HCT116 (cell line): Measurements from ENCODE around the gene ZNF780A. TPM values are rescaled to one million over a fixed set of nuclear protein-coding genes. Genes with fewer than 3 reads are reported as not detected.

Source experiments
- ATAC-seq: fragments of 200-7000 bp; cut with Tn5 transposase; 2 replicates; pipeline ENCODE4 v1.9.1; 2020; ENCODE audit warnings: mild to moderate bottlenecking, moderate library complexity
- BruUV-seq: library from RNA; stranded (reverse); fragments of 400-500 nt; replicated peaks from 2 replicates; lab custom pipeline; 2021; lab: Mats Ljungman, UMichigan
- CTCF ChIA-PET: fragments of 300-600 bp; sonication (Branson Sonifier 250); formaldehyde crosslinking; loops from one replicate; lab custom pipeline; 2021; ENCODE audit warnings: antibody characterized with exemption; lab: Charles Lee
- POLR2A ChIA-PET: fragments of 300-600, 350-600 bp; sonication (Branson Sonifier 250); formaldehyde crosslinking; loops from one replicate; lab custom pipeline; 2021; ENCODE audit warnings: antibody characterized with exemption; lab: Charles Lee
- RAD21 ChIA-PET, 2 experiments: fragments of 300-600 bp; sonication (Branson Sonifier 250); formaldehyde crosslinking; loops; one replicate each; lab custom pipeline; 2023; ENCODE audit warnings: low total read pairs in 2 of 2; ENCODE audit not compliant: uncharacterized antibody in 2 of 2, unreplicated experiment in 2 of 2, low non-redundant PET in 1 of 2; lab: Charles Lee
- DNase-seq: peaks from one replicate; pipeline ENCODE4 v3.0.0-alpha.2; 2010; ENCODE audit warnings: low read depth, low spot score
- H2AFZ ChIP-seq: fragments of 200-600 bp; shearing (Covaris generic), sonication (generic); 2 replicates; pipeline ENCODE4 v1.6.1; 2017; ENCODE audit warnings: low read depth, mixed run types, mixed read lengths, antibody characterized with exemption, low read length; ENCODE audit not compliant: poor library complexity, severe bottlenecking
- H3K27ac ChIP-seq: 2 replicates; pipeline ENCODE4 v1.5.1; 2012; ENCODE audit warnings: low read depth, low read length
- H3K27me3 ChIP-seq: fragments of 200-600 bp; sonication (generic); 2 replicates; pipeline ENCODE4 v1.6.1; 2016; ENCODE audit warnings: mixed run types, low read length, mixed read lengths; ENCODE audit not compliant: insufficient read depth
- H3K36me3 ChIP-seq, 2 experiments: fragments of 200-500 bp in 1 of 2; fragments of 200-600 bp in 1 of 2; sonication (Bioruptor generic) in 1 of 2; sonication (generic) in 1 of 2; 2 replicates each; pipeline versions ENCODE4 v1.5.1 to v1.6.1; 2014 to 2016; ENCODE audit warnings: low read length in 2 of 2, inconsistent platforms in 1 of 2, mixed read lengths in 1 of 2, mixed run types in 1 of 2; ENCODE audit not compliant: insufficient read depth in 2 of 2, control insufficient read depth in 1 of 2
- H3K4me1 ChIP-seq, 2 experiments: fragments of 200-600 bp in 1 of 2; sonication (generic) in 1 of 2; 2 replicates each; pipeline versions ENCODE4 v1.5.1 to v1.6.1; 2012 to 2017; ENCODE audit warnings: low read length in 2 of 2, inconsistent platforms in 1 of 2, mild to moderate bottlenecking in 1 of 2, mixed read lengths in 1 of 2, mixed run types in 1 of 2, moderate library complexity in 1 of 2; ENCODE audit not compliant: insufficient read depth in 2 of 2, control insufficient read depth in 1 of 2
- H3K4me2 ChIP-seq: fragments of 200-600 bp; sonication (generic); 2 replicates; pipeline ENCODE4 v1.6.1; 2017; ENCODE audit warnings: mixed run types, low read length, mixed read lengths
- H3K4me3 ChIP-seq, 2 experiments: fragments of 200-600 bp in 1 of 2; sonication (generic) in 1 of 2; replicated peaks in 1 of 2; 2 replicates each; pipeline ENCODE4 v1.5.1; 2011 to 2016; ENCODE audit warnings: low read length in 2 of 2, control low read depth in 1 of 2, low read depth in 1 of 2, mild to moderate bottlenecking in 1 of 2, mixed read lengths in 1 of 2, mixed run types in 1 of 2
- H3K79me2 ChIP-seq: fragments of 200-600 bp; sonication (generic); 2 replicates; pipeline ENCODE4 v1.6.1; 2017; ENCODE audit warnings: mild to moderate bottlenecking, mixed run types, low read length, moderate library complexity, mixed read lengths; ENCODE audit not compliant: insufficient read depth
- H3K9ac ChIP-seq: fragments of 200-600 bp; sonication (generic); 2 replicates; pipeline ENCODE4 v1.6.1; 2016; ENCODE audit warnings: low read length, mixed read lengths
- H3K9me2 ChIP-seq: fragments of 200-600 bp; sonication (generic), shearing (Covaris generic); 2 replicates; pipeline ENCODE4 v1.6.1; 2017; ENCODE audit warnings: mixed run types, mild to moderate bottlenecking, moderate library complexity; ENCODE audit not compliant: insufficient read depth
- H3K9me3 ChIP-seq, 2 experiments: fragments of 200-500 bp in 1 of 2; fragments of 200-600 bp in 1 of 2; sonication (Bioruptor generic) in 1 of 2; sonication (generic) in 1 of 2; 2 replicates each; pipeline ENCODE4 v1.6.1; 2014 to 2017; ENCODE audit warnings: low read length in 2 of 2, mixed read lengths in 2 of 2, inconsistent platforms in 1 of 2, low read depth in 1 of 2, mild to moderate bottlenecking in 1 of 2, mixed run types in 1 of 2, moderate library complexity in 1 of 2; ENCODE audit not compliant: control insufficient read depth in 1 of 2, insufficient read depth in 1 of 2
- H4K20me1 ChIP-seq: fragments of 200-600 bp; sonication (generic), shearing (Covaris generic); 2 replicates; pipeline ENCODE4 v1.6.1; 2017; ENCODE audit warnings: mixed run types, mild to moderate bottlenecking, moderate library complexity; ENCODE audit not compliant: insufficient read depth
- ATF3 ChIP-seq: IDR thresholded peaks from 2 replicates; pipeline ENCODE4 v1.6.1; 2012
- CTCF ChIP-seq, 3 experiments: fragments of 200-600 bp in 1 of 3; sonication (generic) in 1 of 3; IDR thresholded peaks in 2 of 3; conservative IDR thresholded peaks in 1 of 3; 2 replicates each; pipeline ENCODE4 v1.5.1; 2012 to 2017; ENCODE audit warnings: low read depth in 2 of 3, low read length in 2 of 3, antibody characterized with exemption in 1 of 3, borderline replicate concordance in 1 of 3, control low read depth in 1 of 3, mild to moderate bottlenecking in 1 of 3, mixed read lengths in 1 of 3, mixed run types in 1 of 3, moderate library complexity in 1 of 3; ENCODE audit not compliant: insufficient read depth in 1 of 3
- EGR1 ChIP-seq: IDR thresholded peaks from 2 replicates; pipeline ENCODE4 v1.6.1; 2012; ENCODE audit warnings: low read depth
- EZH2 ChIP-seq: fragments of 200-600 bp; sonication (generic); IDR thresholded peaks from 2 replicates; pipeline ENCODE4 v1.6.1; 2017; ENCODE audit warnings: antibody characterized with exemption, mixed run types
- EZH2phosphoT487 ChIP-seq: fragments of 200-600 bp; IDR thresholded peaks from 2 replicates; pipeline ENCODE4 v1.6.1; 2018; ENCODE audit warnings: antibody characterized with exemption, borderline replicate concordance
- JUND ChIP-seq: IDR thresholded peaks from 2 replicates; pipeline ENCODE4 v1.6.1; 2012
- RAD21 ChIP-seq: IDR thresholded peaks from 2 replicates; pipeline ENCODE4 v1.6.1; 2012; ENCODE audit warnings: low read depth, mild to moderate bottlenecking
- SIN3A ChIP-seq: IDR thresholded peaks from 2 replicates; pipeline ENCODE4 v1.6.1; 2012; ENCODE audit warnings: low read depth
- SP1 ChIP-seq: IDR thresholded peaks from 2 replicates; pipeline ENCODE4 v1.6.1; 2012; ENCODE audit warnings: low read depth
- SRF ChIP-seq: IDR thresholded peaks from 2 replicates; pipeline ENCODE4 v1.6.1; 2012; ENCODE audit warnings: low read depth
- YY1 ChIP-seq: IDR thresholded peaks from 2 replicates; pipeline ENCODE4 v1.6.1; 2011; ENCODE audit warnings: low read length, low read depth, moderate library complexity, mild to moderate bottlenecking; ENCODE audit not compliant: insufficient replicate concordance; ENCODE audit errors: extremely low read depth
- ZBTB33 ChIP-seq: IDR thresholded peaks from 2 replicates; pipeline ENCODE4 v1.6.1; 2011; ENCODE audit warnings: mild to moderate bottlenecking, low read length, moderate library complexity; ENCODE audit not compliant: insufficient replicate concordance; ENCODE audit errors: extremely low read depth
- ZFX ChIP-seq: fragments of 450-650 bp; IDR thresholded peaks from 2 replicates; pipeline ENCODE4 v1.6.1; 2017
- ZNF274 ChIP-seq: fragments of 200-500 bp; sonication (Bioruptor generic); IDR thresholded peaks from 2 replicates; pipeline ENCODE4 v1.6.1; 2014; ENCODE audit warnings: mild to moderate bottlenecking, low read depth, low read length, inconsistent platforms
- intact Hi-C: fragments of 100-400 bp; cut with micrococcal nuclease; formaldehyde crosslinking; loops from 2 replicates; pipeline ENCODE4 v1.10.0; 2022
- total RNA-seq: library from RNA; stranded (reverse); gene quantifications from one replicate; pipeline ENCODE4 v1.2.1, GENCODE V29; 2021; ENCODE audit not compliant: unreplicated experiment

The ZNF780A gene
- total RNA-seq, 1 experiment from 2014 or later = 18.9 TPM

- H3K79me2 ChIP-seq = 0 out of 2 replicates have a peak, but pooled peaks cover 2% of the 10 kb centered on the region
- no TSS peak for BruUV-seq
- no peaks in the 10 kb centered on the region for H3K27me3 ChIP-seq
- no peak overlapping the region for H3K4me2 ChIP-seq
- ChIA-PET CTCF (no interaction called here), POLR2A (no interaction called here), RAD21 (no interaction called here)
- H3K9me3 ChIP-seq = peaks cover 9 to 10% of the 10 kb centered on the region in 2 experiments; a peak in 2 of 4 replicates
- no peak overlapping the region for H3K4me3 ChIP-seq
- H3K9me2 ChIP-seq = no peaks in the 10 kb centered on the region
- ATAC-seq (no peak), DNase-seq (no peak)
- H3K9ac ChIP-seq = no peak overlapping the region
- H3K27ac ChIP-seq = no peak overlapping the region
- TF ChIP-seq ZFX (no peak), EZH2 (no peak), ZBTB33 (no peak), SP1 (no peak), EZH2phosphoT487 (no peak), ZNF274 (no peak)
- H3K36me3 ChIP-seq = no peaks in the 10 kb centered on the region
- no peaks in the 10 kb centered on the region for H4K20me1 ChIP-seq
- H2AFZ ChIP-seq = no peak overlapping the region
- intact Hi-C loops = no loop called here
- peaks cover 2 to 17% of the 10 kb centered on the region in 2 experiments; a peak in 1 of 4 replicates for H3K4me1 ChIP-seq
These were observed 31.1 kb downstream of the ZNF780A start for GRCh38 chr19:40059624-40060023.

- Histone ChIP-seq H3K9me3 (peaks cover 9 to 10% of the 10 kb centered on the region in 2 experiments; a peak in 2 of 4 replicates), H3K79me2 (peaks cover 8% of the 10 kb centered on the region; the same call in 1 of the 2 replicates), H3K9me2 (no peaks in the 10 kb centered on the region), H3K4me1 (peaks cover 2 to 17% of the 10 kb centered on the region in 2 experiments; a peak in 1 of 4 replicates), H3K4me2 (no peak overlapping the region; the same call in 1 of the 2 replicates), H3K36me3 (no peaks in the 10 kb centered on the region), H3K27me3 (no peaks in the 10 kb centered on the region), H3K9ac (no peak overlapping the region), H3K4me3 (no peak overlapping the region), H2AFZ (no peak overlapping the region), H4K20me1 (no peaks in the 10 kb centered on the region), H3K27ac (no peak overlapping the region)
- ChIA-PET POLR2A (no interaction called here), CTCF (no interaction called here), RAD21 (no interaction called here)
- intact Hi-C loops = no loop called here
- no TSS peak for BruUV-seq
- DNase-seq (no peak), ATAC-seq (no peak)
- TF ChIP-seq SRF (no peak), SIN3A (no peak), CTCF (IDR thresholded peaks at IDR 0.05 in 2 of 3, conservative IDR thresholded peaks at IDR 0.05 in 1 of 3; ENCODE audit: borderline replicate concordance in 1 of 3, insufficient read depth in 1 of 3, low read depth in 2 of 3, low read length in 2 of 3) (no peak), ZFX (no peak), RAD21 (no peak), YY1 (no peak), EZH2 (no peak), JUND (no peak), ATF3 (no peak), EGR1 (no peak), EZH2phosphoT487 (no peak)
These were observed 33.6 kb downstream of the ZNF780A start for GRCh38 chr19:40057166-40057565.
